GM12891 (cell line): Measurements from ENCODE around the gene MUC5AC.
"Not testable (repeated sequence)": the region's sequence is repeated elsewhere in the genome, so short reads cannot be mapped to it uniquely, and the experiment has no call there.

Experiments
- PAX5 ChIP-seq: IDR thresholded peaks from 2 replicates; pipeline ENCODE4 v1.6.1; 2011; ENCODE audit warnings: low read length, moderate library complexity, mild to moderate bottlenecking; ENCODE audit not compliant: insufficient read depth, severe bottlenecking
- POLR2A ChIP-seq: IDR thresholded peaks from 2 replicates; pipeline ENCODE4 v1.6.1; 2011; ENCODE audit warnings: low read depth, low read length, control low read depth
- POLR2AphosphoS5 ChIP-seq: IDR thresholded peaks from 2 replicates; pipeline ENCODE4 v1.6.1; 2011; ENCODE audit warnings: low read depth, low read length, control low read depth
- SPI1 ChIP-seq: IDR thresholded peaks from 2 replicates; pipeline ENCODE4 v1.6.1; 2011; ENCODE audit warnings: low read depth, low read length, control low read depth
- TAF1 ChIP-seq: IDR thresholded peaks from 2 replicates; pipeline ENCODE4 v1.6.1; 2011; ENCODE audit warnings: low read depth, low read length, control low read depth

- TF ChIP-seq SPI1, POLR2A, POLR2AphosphoS5, TAF1, PAX5: not testable (repeated sequence)
Observed at GRCh38 chr11:1248951-1249350, 91.2 kb downstream of the MUC5AC start.
